Karpas-422 (cell line): Measurements from ENCODE around the gene TRABD2A. TPM values are rescaled to one million over a fixed set of nuclear protein-coding genes. Genes with fewer than 3 reads are reported as not detected.

Source experiments
- DNase-seq: peaks from one replicate; pipeline ENCODE4 v3.0.0-alpha.2; 2015
- H2AFZ ChIP-seq: fragments of 200-600 bp; sonication (generic); 2 replicates; pipeline ENCODE4 v1.6.1; 2014; ENCODE audit warnings: antibody characterized with exemption, low read length, mixed read lengths
- H3K27ac ChIP-seq: fragments of 200-600 bp; sonication (generic); 2 replicates; pipeline ENCODE4 v1.5.1; 2014; ENCODE audit warnings: mild to moderate bottlenecking, low read length, moderate library complexity
- H3K27me3 ChIP-seq: fragments of 200-600 bp; sonication (generic); 2 replicates; pipeline ENCODE4 v1.6.1; 2014; ENCODE audit warnings: low read length, mixed read lengths
- H3K36me3 ChIP-seq: fragments of 200-600 bp; sonication (generic); 2 replicates; pipeline ENCODE4 v1.6.1; 2014; ENCODE audit warnings: low read length, mixed read lengths; ENCODE audit not compliant: insufficient read depth
- H3K4me1 ChIP-seq: fragments of 200-600 bp; sonication (generic); 2 replicates; pipeline ENCODE4 v1.6.1; 2014; ENCODE audit warnings: mild to moderate bottlenecking, low read length, mixed read lengths
- H3K4me2 ChIP-seq: fragments of 200-600 bp; sonication (generic); 2 replicates; pipeline ENCODE4 v1.6.1; 2014; ENCODE audit warnings: low read length, low read depth, mild to moderate bottlenecking; ENCODE audit not compliant: poor library complexity, severe bottlenecking
- H3K4me3 ChIP-seq: fragments of 200-600 bp; sonication (generic); 2 replicates; pipeline ENCODE4 v1.5.1; 2014; ENCODE audit warnings: mild to moderate bottlenecking, antibody characterized with exemption, low read length, mixed read lengths
- H3K79me2 ChIP-seq: fragments of 200-600 bp; sonication (generic); 2 replicates; pipeline ENCODE4 v1.6.1; 2014; ENCODE audit warnings: mild to moderate bottlenecking, low read length, mixed read lengths
- H3K9ac ChIP-seq: fragments of 200-600 bp; sonication (generic); 2 replicates; pipeline ENCODE4 v1.6.0; 2014; ENCODE audit warnings: low read length
- H3K9me2 ChIP-seq: fragments of 200-600 bp; sonication (generic), shearing (Covaris generic); replicated peaks from 2 replicates; pipeline ENCODE4 v1.6.0; 2014; ENCODE audit warnings: mild to moderate bottlenecking, low read length, moderate library complexity; ENCODE audit not compliant: insufficient read depth
- H3K9me3 ChIP-seq: fragments of 300-700, 200-600 bp; sonication (generic); 2 replicates; pipeline ENCODE4 v1.6.1; 2014; ENCODE audit warnings: low read length, mixed read lengths
- H4K20me1 ChIP-seq: fragments of 200-600 bp; sonication (generic); 2 replicates; pipeline ENCODE4 v1.6.1; 2014; ENCODE audit warnings: mild to moderate bottlenecking, antibody characterized with exemption, low read length, low read depth; ENCODE audit not compliant: insufficient read depth
- total RNA-seq: library from RNA; depleted of rRNA; stranded (reverse); fragments of >200 nt; shearing (Covaris generic); gene quantifications from 2 replicates; pipeline ENCODE4 v1.2.3, GENCODE V29; 2014; ENCODE audit warnings: low replicate concordance

TRABD2A gene
- total RNA-seq, 1 experiment from 2014 or later = 0.04 TPM

DNA sequence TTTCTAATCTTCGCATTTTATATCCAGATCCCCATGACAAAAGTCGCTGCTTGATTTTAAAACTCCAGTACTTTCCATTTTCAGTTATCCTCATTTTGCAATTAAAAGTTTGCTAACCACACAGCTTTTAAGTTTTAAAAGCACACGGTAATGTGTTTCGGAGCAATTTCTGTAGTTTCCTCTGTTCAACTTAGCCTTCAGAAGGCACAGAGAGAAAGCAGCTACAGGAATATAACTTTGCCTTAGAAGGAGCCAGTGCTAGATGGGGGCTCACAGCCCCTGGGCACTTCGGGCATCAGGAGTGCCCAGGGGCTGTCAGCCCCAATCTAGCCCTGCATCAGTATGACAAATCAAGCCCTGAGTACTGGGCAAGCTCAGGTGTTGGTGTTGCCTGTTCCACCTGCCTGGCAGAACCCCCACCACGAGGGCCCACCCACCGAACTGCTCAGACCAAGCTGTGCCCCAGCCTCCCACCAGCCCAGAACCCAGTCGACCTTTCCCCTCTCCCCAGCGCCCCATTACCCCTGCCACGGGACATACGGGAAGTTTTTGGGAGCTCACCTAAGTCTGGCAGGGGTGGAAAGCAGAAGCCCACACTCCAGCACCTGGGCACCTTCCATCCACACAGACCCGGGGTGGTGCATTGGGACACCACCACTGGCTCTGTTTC is 47.3 kb downstream of the TRABD2A start:
- Histone ChIP-seq H3K79me2 (no peaks in the 10 kb centered on the region), H3K36me3 (no peaks in the 10 kb centered on the region), H3K9me2 (no peaks in the 10 kb centered on the region), H3K27me3 (peaks cover 5% of the 10 kb centered on the region; the same call in 1 of the 2 replicates), H3K4me2 (peak overlapping the region; percentile 59), H3K9me3 (no peaks in the 10 kb centered on the region), H4K20me1 (no peaks in the 10 kb centered on the region), H2AFZ (peak overlapping the region; percentile 72; the same call in 1 of the 2 replicates), H3K27ac (peak overlapping the region; percentile 50; the same call in 1 of the 2 replicates), H3K9ac (peak overlapping the region; percentile 57), H3K4me1 (peaks cover 12% of the 10 kb centered on the region), H3K4me3 (no peak overlapping the region)
- DNase-seq = peak; percentile 62

DNA sequence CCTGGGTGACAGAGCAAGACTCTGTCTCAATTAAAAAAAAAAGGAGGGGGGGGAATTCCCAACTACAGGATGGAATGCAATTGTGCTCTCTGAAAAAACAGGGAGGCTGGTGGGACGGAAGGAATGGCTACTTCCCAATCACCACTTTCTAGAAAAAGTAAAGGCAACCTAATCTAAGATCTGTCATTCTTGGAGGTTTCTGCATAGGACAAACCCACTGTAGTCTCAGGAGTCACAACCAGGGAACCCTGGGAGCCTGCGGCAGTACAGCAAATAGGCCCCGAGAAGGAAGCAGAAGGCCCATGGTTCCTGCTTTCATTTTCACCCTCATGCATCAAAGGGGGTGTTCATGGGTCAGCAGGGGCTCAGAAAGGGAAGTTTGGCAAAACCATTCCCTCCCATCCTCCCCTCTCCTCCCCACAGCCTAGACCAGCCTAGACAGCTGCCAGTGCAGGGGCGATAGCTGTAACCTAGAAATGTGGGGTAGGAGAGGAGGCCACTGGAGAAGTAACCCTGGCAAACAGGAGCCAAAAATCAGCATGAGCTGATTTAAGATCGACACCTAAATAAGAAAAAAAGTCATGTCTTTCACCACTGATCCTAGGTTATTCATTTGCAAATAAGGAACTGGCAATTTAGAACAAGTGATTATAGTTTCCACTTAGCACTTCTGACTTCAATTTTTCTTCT is 48.0 kb downstream of the TRABD2A start:
- peaks cover 12% of the 10 kb centered on the region for H3K4me1 ChIP-seq
- peak overlapping the region; percentile 57 for H3K9ac ChIP-seq
- peak; percentile 72 for DNase-seq
- H2AFZ ChIP-seq = peak overlapping the region; percentile 72; the same call in 1 of the 2 replicates
- H3K79me2 ChIP-seq = no peaks in the 10 kb centered on the region
- peak overlapping the region; percentile 48; the same call in 1 of the 2 replicates for H3K4me3 ChIP-seq
- H3K36me3 ChIP-seq = no peaks in the 10 kb centered on the region
- peaks cover 5% of the 10 kb centered on the region; the same call in 1 of the 2 replicates for H3K27me3 ChIP-seq
- no peaks in the 10 kb centered on the region for H3K9me3 ChIP-seq
- peak overlapping the region; percentile 59 for H3K4me2 ChIP-seq
- H3K9me2 ChIP-seq = no peaks in the 10 kb centered on the region
- peak overlapping the region; percentile 50; the same call in 1 of the 2 replicates for H3K27ac ChIP-seq
- H4K20me1 ChIP-seq = no peaks in the 10 kb centered on the region

DNA sequence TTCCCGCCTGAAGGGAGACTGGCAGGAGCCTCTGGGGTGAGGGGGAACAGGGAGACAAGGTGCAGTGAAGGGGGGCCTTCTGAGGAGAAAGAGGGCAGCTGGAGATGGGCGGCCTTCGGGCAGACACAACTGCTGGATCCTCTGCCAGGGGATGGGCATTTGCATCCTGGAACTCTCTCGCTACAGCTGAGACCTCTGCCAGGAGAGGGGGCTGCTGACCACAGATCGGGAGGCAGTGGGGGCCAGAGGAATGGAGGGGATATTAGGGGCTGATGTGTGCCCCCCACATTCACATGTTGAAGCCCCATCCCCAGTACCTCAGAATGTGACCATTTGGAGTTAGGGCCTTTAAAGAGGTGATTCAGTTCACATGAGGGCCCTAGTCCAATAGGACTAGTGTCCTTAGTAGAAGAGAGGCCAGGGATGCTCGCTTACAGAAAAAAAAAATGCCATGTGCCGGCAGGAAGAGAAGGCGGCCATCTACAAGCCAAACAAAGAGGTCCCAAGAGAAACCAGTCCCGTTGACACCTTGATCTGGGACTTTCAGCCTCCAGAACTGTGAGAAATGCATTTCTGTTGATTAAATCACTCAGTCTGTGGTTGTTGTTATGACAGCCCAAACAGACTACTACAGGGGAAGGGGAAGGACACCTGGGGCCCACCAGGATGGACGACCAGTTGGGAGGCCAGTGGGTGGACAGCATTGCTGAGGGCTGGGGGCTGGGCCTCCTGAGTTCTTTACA is 50.0 kb downstream of the TRABD2A start:
- no peaks in the 10 kb centered on the region for H3K9me2 ChIP-seq
- no peak overlapping the region for H3K4me2 ChIP-seq
- H2AFZ ChIP-seq = no peak overlapping the region
- peaks cover 12% of the 10 kb centered on the region for H3K4me1 ChIP-seq
- H3K36me3 ChIP-seq = no peaks in the 10 kb centered on the region
- DNase-seq = no peak
- H4K20me1 ChIP-seq = no peaks in the 10 kb centered on the region
- H3K27me3 ChIP-seq = peaks cover 3% of the 10 kb centered on the region; the same call in 1 of the 2 replicates
- H3K9ac ChIP-seq = no peak overlapping the region
- H3K4me3 ChIP-seq = no peak overlapping the region
- no peak overlapping the region for H3K27ac ChIP-seq
- H3K9me3 ChIP-seq = no peaks in the 10 kb centered on the region
- no peaks in the 10 kb centered on the region for H3K79me2 ChIP-seq

DNA sequence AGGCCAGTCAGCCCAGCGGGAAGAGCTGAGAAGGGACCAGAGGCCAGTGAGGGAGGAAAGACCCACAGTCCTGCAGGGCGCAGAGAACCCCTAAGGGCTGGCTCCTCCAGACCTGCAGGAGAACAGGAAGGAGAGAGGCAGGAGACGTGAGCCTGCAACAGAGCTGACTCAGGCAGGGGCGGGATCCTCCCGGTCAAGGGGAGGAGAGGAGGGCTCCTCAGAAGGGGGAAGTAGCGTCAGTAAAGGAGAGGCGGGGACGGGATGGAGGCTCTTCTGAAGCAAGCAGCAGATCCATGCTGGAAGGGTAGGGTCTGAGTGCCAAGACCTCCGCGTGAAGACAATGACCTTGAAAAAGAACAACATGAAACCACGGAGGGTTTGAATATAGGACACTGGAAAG is 50.8 kb downstream of the TRABD2A start:
- no peaks in the 10 kb centered on the region for H3K9me3 ChIP-seq
- no peaks in the 10 kb centered on the region for H3K36me3 ChIP-seq
- no peaks in the 10 kb centered on the region for H3K79me2 ChIP-seq
- H2AFZ ChIP-seq = no peak overlapping the region
- H3K4me2 ChIP-seq = no peak overlapping the region
- no peak for DNase-seq
- peaks cover 12% of the 10 kb centered on the region for H3K4me1 ChIP-seq
- no peaks in the 10 kb centered on the region for H3K27me3 ChIP-seq
- no peak overlapping the region for H3K9ac ChIP-seq
- H4K20me1 ChIP-seq = no peaks in the 10 kb centered on the region
- H3K4me3 ChIP-seq = no peak overlapping the region
- no peaks in the 10 kb centered on the region for H3K9me2 ChIP-seq
- H3K27ac ChIP-seq = no peak overlapping the region

DNA sequence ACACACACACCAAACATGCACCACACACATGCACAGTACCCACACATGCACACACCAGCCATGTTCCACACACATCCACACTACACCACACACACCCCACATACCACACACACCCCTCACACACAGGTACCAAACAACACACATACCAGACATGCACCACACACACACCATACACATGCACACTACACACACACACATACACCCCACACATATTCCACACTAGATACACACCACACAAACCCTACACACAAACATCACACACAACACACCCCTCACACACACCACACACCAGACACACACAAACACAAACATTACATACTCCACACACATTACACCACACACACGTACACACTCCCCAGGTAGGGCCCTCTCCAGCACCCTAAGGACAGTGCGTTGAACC is 51.2 kb downstream of the TRABD2A start:
- H3K4me1 ChIP-seq = peaks cover 12% of the 10 kb centered on the region
- H3K4me2 ChIP-seq = no peak overlapping the region
- no peaks in the 10 kb centered on the region for H3K79me2 ChIP-seq
- no peaks in the 10 kb centered on the region for H3K36me3 ChIP-seq
- DNase-seq = no peak
- H3K4me3 ChIP-seq = no peak overlapping the region
- no peak overlapping the region for H3K27ac ChIP-seq
- no peaks in the 10 kb centered on the region for H3K27me3 ChIP-seq
- H2AFZ ChIP-seq = no peak overlapping the region
- H3K9me3 ChIP-seq = no peaks in the 10 kb centered on the region
- H3K9me2 ChIP-seq = no peaks in the 10 kb centered on the region
- H3K9ac ChIP-seq = no peak overlapping the region
- H4K20me1 ChIP-seq = no peaks in the 10 kb centered on the region

DNA sequence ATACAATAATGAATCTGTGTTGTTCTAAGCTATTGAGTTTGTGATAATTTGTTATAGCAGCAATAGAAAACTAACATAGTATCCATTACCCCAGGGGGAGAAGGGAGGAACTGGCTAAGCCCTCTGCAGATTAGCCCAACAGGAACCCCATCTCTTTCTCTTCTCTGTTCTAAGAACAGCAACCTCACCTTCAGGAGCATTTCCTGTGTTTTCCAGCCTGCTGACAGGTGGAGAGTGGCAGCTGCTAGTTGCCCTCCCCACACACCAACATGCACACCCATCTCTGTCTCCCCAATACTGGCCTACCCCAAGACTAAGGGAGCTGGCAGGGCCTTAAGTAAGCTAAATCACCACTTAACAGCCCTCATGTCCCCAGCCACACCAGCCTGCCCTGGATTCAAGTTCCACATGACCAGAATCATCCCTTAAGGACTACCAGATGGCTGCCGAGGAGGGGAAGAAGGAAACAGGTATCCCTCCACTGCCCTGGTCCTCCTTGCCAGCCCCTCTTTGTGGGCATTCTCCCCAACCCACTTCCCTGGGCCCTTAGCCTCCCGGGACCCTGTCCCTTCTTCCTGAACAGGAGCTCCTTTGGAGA is 52.8 kb downstream of the TRABD2A start:
- peaks cover 5% of the 10 kb centered on the region for H3K4me1 ChIP-seq
- no peaks in the 10 kb centered on the region for H3K9me2 ChIP-seq
- no peak overlapping the region for H3K4me2 ChIP-seq
- H3K9ac ChIP-seq = no peak overlapping the region
- no peak overlapping the region for H3K4me3 ChIP-seq
- H3K27me3 ChIP-seq = no peaks in the 10 kb centered on the region
- no peak for DNase-seq
- H4K20me1 ChIP-seq = no peaks in the 10 kb centered on the region
- no peak overlapping the region for H2AFZ ChIP-seq
- H3K9me3 ChIP-seq = no peaks in the 10 kb centered on the region
- no peak overlapping the region for H3K27ac ChIP-seq
- H3K79me2 ChIP-seq = no peaks in the 10 kb centered on the region
- no peaks in the 10 kb centered on the region for H3K36me3 ChIP-seq

DNA sequence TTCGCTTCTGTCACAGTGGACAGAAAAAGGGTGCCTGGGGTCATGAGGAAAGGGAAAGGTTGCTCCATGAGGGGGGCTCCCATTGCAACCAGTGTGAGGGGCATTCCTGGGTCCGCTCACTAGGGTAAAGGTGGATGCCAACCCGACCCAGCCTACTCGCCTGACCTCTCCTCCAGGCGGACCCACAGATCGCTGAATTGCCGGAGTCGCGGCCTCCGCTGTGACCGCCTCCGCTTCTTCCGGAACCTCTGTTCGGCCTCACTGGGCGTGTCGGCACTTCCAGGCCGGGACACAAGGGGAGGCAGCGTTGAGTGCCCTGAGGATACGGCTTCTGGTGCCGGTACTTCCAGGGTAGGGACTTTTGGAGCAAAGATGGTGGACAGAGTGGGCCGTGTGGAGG is 57.1 kb downstream of the TRABD2A start:
- H3K9me2 ChIP-seq = no peaks in the 10 kb centered on the region
- no peaks in the 10 kb centered on the region for H3K36me3 ChIP-seq
- H4K20me1 ChIP-seq = no peaks in the 10 kb centered on the region
- DNase-seq = no peak
- no peak overlapping the region for H2AFZ ChIP-seq
- H3K79me2 ChIP-seq = no peaks in the 10 kb centered on the region
- no peaks in the 10 kb centered on the region for H3K9me3 ChIP-seq
- H3K4me2 ChIP-seq = no peak overlapping the region
- H3K27me3 ChIP-seq = no peaks in the 10 kb centered on the region
- H3K27ac ChIP-seq = no peak overlapping the region
- no peak overlapping the region for H3K4me3 ChIP-seq
- H3K9ac ChIP-seq = no peak overlapping the region
- no peaks in the 10 kb centered on the region for H3K4me1 ChIP-seq

DNA sequence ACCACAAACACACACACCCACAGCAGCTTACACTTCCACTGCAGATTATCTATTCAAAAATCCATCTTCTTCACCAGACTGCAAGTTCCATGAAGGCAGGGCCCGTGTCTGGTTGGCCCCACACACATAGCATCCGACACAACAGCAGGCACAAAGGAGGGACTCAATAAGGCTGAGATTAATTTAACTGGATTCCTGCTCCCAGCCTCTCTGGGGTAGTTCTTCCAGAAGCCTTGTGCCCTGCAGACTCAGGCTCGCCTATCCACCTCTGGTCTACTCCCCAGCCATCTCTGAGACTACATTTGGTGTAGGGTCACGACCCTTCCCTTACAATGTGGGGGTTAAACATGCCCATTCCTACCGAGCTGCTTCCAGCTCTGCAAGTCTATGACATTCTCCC is 57.7 kb downstream of the TRABD2A start:
- Histone ChIP-seq H3K27ac (no peak overlapping the region), H3K4me3 (no peak overlapping the region), H3K79me2 (no peaks in the 10 kb centered on the region), H3K27me3 (no peaks in the 10 kb centered on the region), H2AFZ (no peak overlapping the region), H3K4me2 (no peak overlapping the region), H3K9ac (no peak overlapping the region), H3K9me2 (no peaks in the 10 kb centered on the region), H3K36me3 (no peaks in the 10 kb centered on the region), H3K9me3 (no peaks in the 10 kb centered on the region), H4K20me1 (no peaks in the 10 kb centered on the region), H3K4me1 (no peaks in the 10 kb centered on the region)
- no peak for DNase-seq
